GM11168 (cell line): Measurements from ENCODE around the gene PRRC2A.

Experiments
- in situ Hi-C: fragments of 300-500 bp; cut with MboI; formaldehyde crosslinking; loops from one replicate; pipeline ENCODE4 v1.12.0; 2022; ENCODE audit warnings: low sequenced_read_pairs; ENCODE audit not compliant: unreplicated experiment

The PRRC2A gene

DNA sequence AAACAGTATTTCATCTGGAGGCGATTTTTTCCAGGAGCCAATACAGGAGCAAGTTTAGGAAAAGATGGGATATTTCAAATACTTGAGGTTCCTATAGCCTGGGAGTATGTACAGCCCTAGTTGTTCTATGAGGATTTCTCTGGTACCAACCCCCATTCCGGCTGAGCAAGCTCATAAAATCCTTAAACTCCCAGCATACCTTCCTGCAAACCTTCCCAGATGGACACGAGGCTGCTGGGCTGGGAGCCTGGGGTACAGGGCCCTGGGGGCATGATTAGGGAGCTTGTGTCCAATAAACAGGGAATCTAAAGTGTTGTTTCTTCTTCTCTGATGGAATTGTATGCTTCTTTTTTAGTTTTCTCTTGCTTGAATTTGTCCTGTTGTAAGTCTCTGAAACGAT is 1.5 kb downstream of the PRRC2A start:
- in situ Hi-C loops, result no loop called here

- in situ Hi-C loops, result no loop called here
Observed at GRCh38 chr6:31622684-31623091, 2.2 kb downstream of the PRRC2A start.

DNA sequence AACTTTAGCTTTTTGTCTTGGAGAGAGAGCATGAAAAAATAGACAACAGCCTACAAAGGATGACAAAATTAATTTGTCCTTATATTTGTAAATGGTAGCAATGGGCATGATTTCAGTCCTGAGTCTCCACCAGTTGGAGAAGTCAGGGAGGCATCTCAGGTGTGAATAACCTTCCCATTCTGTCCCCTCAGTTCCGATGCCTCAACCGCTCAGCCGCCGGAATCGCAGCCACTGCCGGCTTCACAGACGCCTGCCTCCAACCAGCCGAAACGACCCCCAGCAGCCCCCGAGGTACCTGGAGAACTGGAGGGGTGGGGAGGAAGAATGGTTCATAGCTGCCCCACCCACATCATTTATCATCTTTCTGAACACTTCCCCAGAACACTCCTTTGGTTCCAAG is 3.6 kb downstream of the PRRC2A start:
- in situ Hi-C loops, result no loop called here

- in situ Hi-C loops, result no loop called here
Observed at GRCh38 chr6:31626952-31627351, 6.4 kb downstream of the PRRC2A start.

- in situ Hi-C loops, result no loop called here
Observed at GRCh38 chr6:31627690-31628287, 7.3 kb downstream of the PRRC2A start.

DNA sequence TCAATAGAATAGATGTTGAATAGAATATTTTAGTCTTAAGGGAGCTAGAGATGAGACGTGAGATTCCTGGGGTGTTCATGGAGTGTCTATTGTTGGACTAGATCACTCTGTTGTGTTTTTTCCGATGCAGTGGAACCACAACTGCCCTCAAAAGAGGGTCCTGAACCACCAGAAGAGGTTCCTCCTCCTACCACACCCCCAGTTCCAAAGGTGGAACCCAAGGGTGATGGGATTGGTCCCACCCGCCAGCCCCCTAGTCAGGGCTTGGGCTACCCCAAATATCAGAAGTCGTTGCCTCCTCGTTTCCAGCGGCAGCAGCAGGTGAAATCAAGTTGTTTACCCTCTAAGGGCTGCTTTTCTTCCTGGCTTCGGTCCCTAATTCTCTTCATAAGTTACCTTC is 8.5 kb downstream of the PRRC2A start:
- in situ Hi-C loops, result no loop called here

DNA sequence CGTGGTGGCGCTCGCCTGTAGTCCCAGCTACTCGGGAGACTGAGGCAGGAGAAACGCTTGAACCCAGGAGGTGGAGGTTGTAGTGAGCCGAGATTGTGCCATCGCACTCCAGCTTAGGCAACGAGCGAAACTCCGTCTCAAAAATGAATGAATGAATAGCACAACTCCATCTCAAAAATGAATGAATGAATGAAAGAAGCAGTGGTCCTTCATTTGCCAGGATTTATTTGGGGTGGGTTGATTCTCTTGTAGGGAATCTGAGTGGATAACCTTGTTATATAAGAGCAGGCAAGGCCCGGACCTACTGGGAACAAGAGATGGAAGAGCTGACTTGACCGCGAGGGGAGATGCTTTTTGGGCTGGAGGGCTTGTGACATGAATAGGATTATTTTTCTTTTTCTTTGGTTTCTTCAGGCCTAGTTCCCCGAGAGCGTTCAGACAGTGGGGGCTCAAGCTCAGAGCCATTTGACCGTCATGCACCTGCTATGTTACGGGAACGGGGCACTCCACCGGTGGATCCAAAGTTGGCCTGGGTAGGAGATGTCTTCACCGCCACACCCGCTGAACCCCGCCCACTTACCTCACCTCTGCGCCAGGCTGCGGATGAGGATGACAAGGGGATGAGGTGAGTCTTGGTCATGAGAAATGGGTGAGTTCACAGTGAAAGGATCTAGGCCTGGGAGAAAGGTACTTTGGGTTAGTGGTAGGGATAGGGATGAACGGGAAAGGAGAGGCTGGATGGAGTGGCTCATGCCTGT is 9.8 kb downstream of the PRRC2A start:
- in situ Hi-C loops, result no loop called here

- in situ Hi-C loops, result no loop called here
Observed at GRCh38 chr6:31631209-31631608, 10.7 kb downstream of the PRRC2A start.

DNA sequence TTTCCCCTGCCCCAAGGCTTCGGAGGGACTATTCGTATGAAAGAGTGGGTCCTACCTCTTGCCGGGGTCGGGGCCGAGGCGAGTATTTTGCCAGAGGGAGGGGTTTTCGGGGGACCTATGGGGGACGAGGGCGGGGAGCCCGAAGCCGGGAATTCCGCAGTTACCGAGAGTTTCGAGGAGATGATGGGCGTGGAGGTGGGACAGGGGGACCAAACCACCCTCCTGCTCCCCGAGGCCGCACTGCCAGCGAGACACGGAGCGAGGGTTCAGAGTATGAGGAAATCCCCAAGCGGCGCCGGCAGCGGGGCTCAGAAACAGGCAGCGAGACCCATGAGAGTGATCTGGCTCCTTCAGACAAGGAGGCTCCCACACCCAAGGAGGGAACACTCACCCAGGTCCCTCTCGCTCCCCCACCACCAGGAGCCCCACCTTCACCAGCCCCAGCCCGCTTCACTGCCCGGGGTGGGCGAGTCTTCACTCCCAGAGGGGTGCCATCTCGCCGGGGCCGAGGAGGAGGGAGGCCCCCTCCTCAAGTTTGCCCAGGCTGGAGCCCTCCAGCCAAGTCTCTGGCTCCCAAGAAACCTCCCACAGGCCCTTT is 11.3 kb downstream of the PRRC2A start:
- in situ Hi-C loops, result no loop called here

DNA sequence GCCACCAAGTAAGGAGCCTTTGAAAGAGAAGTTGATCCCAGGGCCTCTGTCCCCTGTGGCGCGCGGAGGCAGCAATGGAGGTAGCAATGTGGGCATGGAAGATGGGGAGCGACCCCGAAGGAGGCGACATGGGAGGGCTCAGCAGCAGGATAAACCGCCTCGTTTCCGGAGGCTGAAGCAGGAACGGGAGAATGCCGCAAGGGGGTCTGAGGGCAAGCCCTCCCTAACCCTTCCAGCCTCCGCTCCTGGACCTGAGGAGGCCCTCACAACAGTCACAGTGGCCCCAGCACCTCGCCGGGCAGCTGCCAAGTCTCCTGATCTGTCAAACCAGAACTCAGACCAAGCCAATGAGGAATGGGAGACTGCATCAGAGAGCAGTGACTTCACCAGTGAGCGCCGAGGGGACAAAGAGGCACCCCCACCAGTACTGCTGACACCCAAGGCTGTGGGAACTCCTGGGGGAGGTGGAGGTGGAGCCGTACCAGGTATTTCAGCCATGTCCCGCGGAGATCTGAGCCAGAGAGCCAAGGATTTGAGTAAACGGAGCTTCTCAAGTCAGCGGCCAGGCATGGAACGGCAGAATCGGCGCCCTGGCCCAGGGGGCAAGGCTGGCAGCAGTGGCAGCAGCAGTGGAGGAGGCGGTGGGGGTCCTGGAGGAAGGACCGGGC is 11.9 kb downstream of the PRRC2A start:
- in situ Hi-C loops, result no loop called here

DNA sequence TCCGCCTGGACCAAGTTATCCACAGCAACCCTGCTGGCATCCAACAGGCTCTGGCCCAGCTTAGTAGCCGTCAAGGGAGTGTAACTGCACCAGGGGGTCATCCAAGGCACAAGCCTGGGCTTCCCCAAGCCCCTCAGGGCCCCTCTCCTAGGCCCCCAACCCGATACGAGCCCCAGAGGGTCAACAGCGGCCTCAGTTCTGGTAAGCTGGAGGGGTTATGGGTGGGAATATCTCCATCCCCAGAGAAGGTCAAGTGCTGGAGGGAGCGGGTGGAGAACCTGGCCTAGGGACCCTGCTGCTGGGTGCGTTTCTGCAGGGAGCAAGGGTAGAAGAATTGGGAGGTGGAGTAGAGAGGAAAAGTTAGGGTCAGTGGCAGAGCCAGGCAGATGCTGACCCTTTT is 12.9 kb downstream of the PRRC2A start:
- in situ Hi-C loops, result no loop called here

DNA sequence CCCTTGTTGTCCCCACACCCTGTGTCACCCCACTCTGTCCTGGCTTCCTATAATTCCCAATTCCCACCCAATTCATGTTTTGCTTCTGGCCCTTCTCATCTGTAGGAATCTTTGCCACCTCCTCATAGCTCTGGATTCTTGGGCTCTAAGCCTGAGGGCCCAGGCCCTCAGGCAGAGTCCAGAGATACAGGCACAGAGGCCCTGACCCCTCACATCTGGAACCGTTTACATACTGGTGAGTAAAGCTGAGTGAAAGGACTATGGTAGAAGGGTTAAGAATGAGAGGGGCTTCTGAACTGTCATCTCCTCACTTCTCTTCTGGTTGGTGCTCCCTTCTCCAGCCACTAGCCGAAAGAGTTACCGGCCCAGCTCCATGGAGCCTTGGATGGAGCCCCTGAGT is 13.6 kb downstream of the PRRC2A start:
- in situ Hi-C loops, result no loop called here

DNA sequence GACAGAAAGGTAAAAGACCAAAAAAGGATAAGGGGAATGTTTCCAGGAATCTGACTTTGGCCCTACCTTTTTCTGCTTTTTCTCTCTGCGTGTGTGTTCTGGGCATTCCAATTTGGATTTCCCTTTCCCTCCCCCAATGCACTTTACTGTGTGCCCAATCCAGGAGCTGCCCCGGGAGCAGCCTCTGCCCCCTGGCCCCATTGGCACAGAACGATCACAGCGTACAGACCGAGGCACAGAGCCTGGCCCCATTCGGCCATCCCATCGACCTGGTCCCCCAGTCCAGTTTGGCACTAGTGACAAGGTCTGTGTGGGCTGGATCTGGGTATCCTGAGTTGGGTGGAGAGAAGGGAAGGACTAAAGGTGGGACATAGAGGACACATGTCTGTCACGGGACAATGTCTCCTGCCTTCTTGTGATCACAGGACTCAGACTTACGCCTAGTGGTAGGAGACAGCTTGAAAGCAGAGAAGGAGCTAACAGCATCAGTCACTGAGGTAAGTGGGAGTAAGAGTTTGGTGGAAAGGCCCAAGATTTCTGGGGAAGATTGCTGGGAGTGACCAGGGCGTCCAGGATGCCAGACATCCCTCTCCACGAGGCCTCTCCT is 14.6 kb downstream of the PRRC2A start:
- in situ Hi-C loops, result no loop called here

GRCh38 chr6:31636698-31637596 is 16.4 kb downstream of the PRRC2A start:
- in situ Hi-C loops, result no loop called here

DNA sequence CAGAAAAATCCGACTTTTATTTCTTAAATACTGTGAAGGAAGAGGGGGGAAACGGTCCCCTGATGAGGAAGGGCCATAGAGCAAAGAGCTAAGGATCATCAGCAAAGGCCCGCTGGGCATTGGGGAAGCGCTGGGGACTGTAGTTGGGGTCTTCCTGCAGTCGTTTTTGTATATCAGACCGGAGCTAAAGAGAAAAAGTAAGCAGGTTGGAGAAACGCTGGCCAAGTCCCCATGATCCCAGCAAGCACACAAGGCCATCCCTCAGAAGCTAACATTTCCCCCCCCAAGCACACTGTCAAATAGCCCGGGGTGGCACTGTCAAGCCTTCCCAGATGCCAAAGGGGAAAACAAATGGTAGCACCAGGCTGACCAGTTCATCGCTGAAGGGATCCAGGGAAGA is 18.5 kb downstream of the PRRC2A start:
- in situ Hi-C loops, result no loop called here

- in situ Hi-C loops, result no loop called here
Observed at GRCh38 chr6:31639449-31639861, 18.9 kb downstream of the PRRC2A start.

DNA sequence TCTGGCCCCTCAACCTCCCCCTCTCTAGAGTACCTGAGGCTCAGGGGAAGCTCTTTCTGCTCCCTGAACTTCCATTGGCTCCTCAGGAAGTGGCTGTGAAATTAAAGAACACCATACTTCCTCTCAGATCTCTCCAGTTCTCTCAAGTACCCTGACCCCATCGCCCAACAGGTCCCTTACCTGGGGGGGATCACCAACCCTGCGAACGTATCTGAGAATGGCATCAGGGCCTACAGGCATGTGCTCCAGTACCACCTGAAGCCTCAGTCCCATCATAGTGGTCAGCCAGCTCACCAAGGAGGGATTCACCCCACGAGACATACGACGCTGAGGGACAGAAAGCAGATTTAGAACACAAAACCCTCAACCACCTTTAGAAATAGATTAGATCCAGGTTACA is 20.1 kb downstream of the PRRC2A start:
- in situ Hi-C loops, result no loop called here

DNA sequence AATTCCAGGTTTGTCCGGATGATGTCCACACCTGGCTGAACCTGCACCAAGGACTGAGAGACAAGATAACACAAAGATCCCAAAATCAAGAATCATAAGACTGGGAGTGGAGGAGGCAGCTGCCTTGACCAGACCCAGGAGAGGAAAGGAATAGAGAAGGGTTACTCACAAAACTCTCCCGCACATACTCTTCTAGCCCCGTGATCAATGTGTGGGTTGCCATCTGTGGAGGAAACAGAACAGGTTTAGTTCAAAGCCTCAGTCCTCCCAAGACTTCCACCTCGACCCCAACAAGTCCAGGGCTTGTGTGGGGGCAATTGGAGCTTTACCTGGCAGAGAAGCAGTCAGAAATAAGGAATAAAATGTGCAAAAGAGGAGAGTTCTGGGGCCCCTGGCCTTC is 20.9 kb downstream of the PRRC2A start:
- in situ Hi-C loops, result no loop called here

GRCh38 chr6:31642798-31643570 is 22.5 kb downstream of the PRRC2A start:
- in situ Hi-C loops, result no loop called here
